NCI-H1105 treated with DMSO at 0.1 percent for 48 hours (cell line): ENCODE data around the gene MSRB3.
"Not testable (repeated sequence)": the region's sequence is repeated elsewhere in the genome, so short reads cannot be mapped to it uniquely, and the experiment has no call there.

Source experiments
- DNase-seq: peaks from one replicate; lab custom pipeline; 2025; lab: John Stamatoyannopoulos, UW

MSRB3 gene

DNA sequence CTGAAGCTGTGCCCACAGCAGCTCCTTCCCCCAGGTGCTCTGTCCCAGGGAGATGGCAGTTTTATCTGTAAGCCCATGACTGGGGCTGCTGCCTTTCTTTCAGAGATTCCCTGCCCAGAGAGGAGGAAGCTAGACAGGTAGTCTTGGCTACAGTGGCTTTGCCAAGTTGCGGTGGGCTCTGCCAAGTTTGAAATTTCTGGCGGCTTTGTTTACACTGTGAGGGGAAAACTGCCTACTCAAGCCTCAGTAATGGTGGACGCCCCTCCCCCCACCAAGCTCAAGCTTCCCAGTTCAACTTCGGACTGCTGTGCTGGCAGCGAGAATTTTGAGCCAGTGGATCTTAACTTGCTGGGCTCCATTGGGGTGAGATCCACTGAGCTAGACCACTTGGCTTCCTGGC, 124.7 kb downstream of the MSRB3 start:
- peak; percentile 20 for DNase-seq

- no peak for DNase-seq
These were observed 129.1 kb downstream of the MSRB3 start for GRCh38 chr12:65407388-65408149.

GRCh38 chr12:65408441-65408840, 130.0 kb downstream of the MSRB3 start:
- no peak for DNase-seq

DNA sequence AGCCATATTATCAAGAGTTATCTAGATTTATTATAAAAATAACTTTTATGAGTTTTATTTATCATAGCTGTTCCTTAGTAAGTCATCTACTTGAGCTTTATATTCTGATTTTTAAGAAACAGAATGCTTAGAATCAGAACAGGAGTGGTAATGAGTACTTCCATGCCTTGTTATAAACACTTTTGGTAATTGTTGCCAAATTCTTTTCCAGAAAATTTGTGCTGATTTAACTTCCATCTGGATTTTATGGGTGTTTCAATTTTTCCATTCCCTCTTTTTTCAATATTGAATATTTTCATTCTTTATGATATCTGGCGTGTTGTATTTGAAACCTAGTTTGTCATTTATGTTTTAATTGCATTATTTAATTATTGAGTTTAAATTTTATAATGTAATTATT, 131.2 kb downstream of the MSRB3 start:
- no peak for DNase-seq

DNA sequence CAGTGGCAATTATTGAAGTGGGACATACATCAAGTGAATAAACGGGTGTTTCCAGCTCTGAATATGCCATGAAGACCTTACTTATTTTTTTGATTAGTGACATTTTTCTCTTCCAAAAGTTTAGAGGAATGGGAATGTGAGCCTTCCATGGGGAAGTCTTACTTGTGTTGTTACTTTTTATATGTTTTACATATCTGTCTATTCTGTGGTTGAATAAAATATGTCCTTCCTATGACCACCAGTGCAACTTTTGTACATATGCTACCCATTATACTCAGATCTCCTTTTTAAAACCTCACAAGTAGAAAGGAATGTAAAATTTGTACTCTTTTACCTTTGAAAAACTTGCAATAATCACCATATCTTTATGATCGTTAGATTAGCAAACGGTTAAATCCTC, 132.7 kb downstream of the MSRB3 start:
- no peak for DNase-seq

DNA sequence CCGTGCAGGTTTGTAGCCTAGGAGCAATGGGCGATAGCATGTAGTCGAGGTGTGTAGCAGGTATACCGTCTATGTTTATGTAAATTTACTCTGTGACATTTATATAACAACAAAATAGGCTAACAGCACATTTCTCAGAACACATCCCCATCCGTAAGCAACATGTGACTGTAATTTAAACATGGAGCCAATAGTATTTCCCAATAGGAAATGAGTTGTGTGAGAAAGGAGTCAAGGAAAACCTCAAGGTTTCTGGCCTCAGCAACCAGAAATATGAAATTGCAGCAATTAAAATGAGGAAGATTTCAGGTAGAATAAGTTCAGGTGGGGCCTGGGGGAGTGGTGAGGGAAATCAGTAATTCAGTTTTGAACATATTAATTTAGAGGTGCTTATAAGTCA, 136.0 kb downstream of the MSRB3 start:
- no peak for DNase-seq

- no peak for DNase-seq
These were observed 137.3 kb downstream of the MSRB3 start for GRCh38 chr12:65415826-65416225.

GRCh38 chr12:65419284-65420072, 141.0 kb downstream of the MSRB3 start:
- no peak for DNase-seq

DNA sequence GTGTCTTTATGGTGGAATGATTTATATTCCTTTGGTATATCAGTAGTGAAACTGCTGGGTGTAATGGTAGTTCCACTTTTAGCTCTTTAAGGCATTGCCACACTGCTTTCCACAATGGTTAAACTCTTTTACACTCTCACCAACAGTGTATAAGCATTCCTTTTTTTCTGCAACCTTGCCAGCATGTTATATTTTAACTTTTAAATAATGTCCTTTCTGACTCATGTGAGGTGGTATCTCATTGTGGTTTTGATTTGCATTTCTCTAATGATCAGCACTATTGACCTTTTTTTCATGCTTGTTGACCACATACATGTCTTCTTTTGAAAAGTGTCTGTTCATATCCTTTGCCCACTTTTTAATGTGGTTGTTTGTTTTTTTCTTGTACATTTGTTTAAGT, 142.5 kb downstream of the MSRB3 start:
- no peak for DNase-seq

GRCh38 chr12:65427646-65428045, 149.2 kb downstream of the MSRB3 start:
- DNase-seq = no peak

GRCh38 chr12:65430006-65430405, 151.5 kb downstream of the MSRB3 start:
- no peak for DNase-seq

GRCh38 chr12:65430571-65431306, 152.3 kb downstream of the MSRB3 start:
- DNase-seq = no peak

- DNase-seq = no peak
These were observed 153.6 kb downstream of the MSRB3 start for GRCh38 chr12:65432114-65432513.

- no peak for DNase-seq
These were observed 154.2 kb downstream of the MSRB3 start for GRCh38 chr12:65432651-65433050.

GRCh38 chr12:65434737-65435136, 156.3 kb downstream of the MSRB3 start:
- DNase-seq = no peak

DNA sequence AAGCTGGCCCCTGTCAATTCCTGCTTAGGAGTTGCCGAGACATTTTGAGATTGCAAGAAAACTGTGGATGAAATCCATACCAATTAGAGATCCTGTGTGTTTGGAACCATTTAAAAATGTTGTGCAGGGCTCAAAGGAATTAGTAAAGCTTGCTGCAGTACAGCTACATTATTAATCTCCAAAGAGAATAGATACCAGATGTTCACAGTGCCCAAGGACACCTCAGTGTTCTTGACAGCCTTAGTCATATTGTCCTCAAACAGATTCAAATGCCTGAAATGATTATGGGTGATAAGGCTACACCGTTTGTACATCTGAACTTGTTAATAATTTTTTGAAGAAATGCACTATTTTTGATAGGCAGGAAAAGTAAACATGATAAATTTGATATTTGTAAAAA, 164.6 kb downstream of the MSRB3 start:
- DNase-seq = no peak

DNA sequence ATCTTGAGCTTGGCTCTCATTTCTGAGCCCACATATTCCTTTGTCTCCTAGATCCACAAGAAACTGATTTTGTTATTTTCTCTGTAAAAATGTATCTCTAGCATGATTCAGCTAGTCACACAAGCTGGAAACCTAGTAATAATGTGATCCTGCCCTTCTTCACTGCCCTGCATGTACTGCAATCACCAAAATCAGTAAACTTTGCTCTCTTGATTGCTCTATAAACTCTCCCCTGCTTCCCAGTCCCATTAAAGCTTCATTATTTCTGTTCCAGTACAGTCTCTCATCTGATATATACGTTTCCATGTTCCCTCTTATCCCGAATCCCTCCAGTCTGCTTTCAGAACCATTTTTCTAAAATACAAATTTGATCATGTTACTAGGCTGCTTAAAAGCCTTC, 166.5 kb downstream of the MSRB3 start:
- no peak for DNase-seq

DNA sequence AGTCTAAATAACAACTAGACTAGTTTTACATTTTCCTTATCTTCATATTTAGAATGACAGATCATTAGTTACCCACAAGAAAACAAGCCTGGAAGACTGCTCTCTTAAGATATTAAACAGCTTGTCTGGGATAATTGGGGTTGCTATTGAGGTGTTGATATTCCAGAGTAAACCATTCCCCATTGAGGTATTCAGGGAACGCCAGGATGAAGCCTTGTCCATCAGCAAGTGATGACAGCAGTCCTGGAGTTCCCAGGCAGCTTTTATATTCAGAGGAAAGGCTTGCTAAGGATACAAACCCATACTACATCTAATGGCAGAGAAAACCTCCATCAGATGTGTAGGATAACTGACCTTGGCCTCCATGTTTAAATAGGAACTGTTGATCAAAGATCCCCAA, 168.4 kb downstream of the MSRB3 start:
- DNase-seq = no peak

- DNase-seq = no peak
These were observed 170.9 kb downstream of the MSRB3 start for GRCh38 chr12:65449400-65449799.

- no peak for DNase-seq
These were observed 172.1 kb downstream of the MSRB3 start for GRCh38 chr12:65450625-65451024.

DNA sequence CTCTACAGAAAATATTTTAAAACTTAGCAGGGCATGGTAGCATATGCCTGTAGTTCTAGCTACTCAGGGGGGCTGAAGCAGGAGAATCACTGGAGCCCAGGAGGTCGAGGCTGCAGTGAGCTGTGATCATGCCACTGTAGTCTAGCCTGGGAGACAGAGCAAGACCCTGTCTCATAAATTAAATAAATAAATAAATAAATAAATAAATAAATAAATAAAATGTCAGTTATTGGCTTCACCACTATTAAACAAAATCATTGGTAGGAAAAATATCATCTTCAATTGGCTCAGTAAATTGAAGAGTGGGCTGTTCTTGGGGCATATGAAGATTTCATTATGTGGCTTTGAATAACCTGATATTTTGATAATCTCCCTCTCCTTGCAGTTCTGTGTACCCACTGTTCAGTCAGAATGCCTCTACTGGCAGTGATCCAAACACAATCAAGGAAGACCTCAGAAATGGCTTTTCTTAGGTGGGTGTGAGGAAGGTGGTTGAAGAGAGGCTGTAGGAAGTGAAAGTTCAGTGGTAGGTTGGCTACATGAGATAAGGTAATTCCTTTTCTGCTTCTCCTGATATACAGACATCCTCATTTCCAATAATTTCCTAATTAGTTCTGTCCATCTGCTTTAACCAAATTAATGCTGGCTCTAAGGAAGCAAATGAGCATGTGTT, 175.8 kb downstream of the MSRB3 start:
- DNase-seq = no peak

DNA sequence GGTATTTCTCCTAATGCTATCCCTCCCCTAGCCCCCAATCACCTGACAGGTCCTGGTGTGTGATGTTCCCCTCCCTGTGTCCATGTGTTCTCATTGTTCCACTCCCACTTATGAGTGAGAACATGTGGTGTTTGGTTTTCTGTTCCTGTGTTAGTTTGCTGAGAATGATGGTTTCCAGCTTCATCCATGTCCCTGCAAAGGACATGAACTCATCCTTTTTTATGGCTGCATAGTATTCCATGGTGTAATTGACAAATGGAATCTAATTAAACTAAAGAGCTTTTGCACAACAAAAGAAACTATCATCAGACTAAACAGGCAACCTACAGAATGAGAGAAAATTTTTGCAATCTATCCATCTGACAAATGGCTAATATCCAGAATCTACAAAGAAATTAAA, 178.9 kb downstream of the MSRB3 start:
- DNase-seq = not testable (repeated sequence)
